Measurements from ENCODE around the gene DECR2. TPM values are rescaled to one million over a fixed set of nuclear protein-coding genes. Genes with fewer than 3 reads are reported as not detected.
A peak's percentile ranks its signal among the peaks of the same experiment; 100 is the strongest.
"Not testable (repeated sequence)": the region's sequence is repeated elsewhere in the genome, so short reads cannot be mapped to it uniquely, and the experiment has no call there.

DECR2 gene
- total RNA-seq, 1 experiment from 2014 or later = 8.1 TPM

DNA sequence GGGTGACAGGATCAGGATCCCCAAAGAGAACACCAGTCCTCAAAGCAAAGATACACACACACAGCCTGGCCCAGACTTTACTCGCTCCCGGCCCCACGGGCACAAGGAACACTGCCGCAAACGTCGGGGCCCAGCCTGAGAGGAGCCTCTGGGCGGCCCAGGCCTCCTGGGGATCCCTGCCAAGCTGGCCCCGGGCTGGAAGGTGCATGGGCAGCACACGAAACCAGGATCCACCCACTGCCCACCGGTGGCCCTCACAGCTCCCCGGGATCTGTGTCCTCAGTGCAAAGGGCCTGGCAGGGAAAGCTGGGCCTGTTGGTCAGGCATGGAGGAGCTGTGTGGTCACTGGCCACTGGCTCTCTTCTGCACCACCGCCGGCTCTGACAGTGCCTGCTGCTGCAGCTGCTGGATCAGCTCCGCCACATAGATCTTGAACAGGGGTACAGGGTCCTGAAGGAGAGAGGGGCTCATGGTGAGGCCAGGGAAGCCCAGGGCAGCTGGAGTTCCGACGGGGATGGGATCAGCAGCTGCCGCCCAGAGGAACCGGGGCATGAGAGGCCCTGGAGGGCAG is 34.3 kb upstream of the DECR2 start:
- no peak for DNase-seq (ENCODE audit: low spot score)

DNA sequence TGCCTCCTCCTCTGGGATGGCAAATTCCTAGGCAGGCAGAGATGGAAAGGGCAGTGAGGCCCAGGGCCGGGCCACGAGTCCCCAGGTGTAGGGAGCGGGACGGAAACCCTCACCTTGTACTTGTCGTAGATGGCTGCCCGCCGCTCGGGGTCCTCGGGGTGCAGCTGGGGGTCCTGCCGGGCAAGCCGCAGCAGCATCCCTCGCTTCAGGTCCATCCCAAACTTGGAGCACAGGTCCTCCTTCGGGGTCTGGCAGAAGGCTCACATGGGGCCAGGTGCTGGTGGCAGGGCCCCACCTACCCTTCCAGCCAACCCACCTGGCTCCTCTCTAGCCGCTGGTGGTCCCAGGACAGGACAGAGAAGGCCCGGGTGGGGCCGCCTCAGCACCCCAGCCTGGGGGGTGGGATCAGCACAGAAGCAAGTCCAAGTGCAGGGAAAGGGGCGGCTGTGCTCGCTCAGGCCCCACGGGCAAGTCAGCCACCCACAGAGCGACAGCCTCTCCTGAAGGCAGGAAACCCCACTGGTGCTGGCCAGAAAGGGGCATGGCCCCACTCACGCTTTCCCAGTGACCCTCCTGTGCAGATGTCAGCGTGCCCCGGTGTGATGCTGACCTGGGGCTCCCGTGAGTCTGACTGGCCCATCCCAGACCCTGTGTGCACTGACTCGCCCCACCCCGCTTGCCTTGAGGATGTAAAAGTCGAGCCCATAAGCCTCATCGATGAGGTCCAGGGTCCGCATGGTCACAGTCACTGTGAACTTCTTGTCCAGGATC is 33.1 kb upstream of the DECR2 start:
- no peak for DNase-seq (ENCODE audit: low spot score)

DNA sequence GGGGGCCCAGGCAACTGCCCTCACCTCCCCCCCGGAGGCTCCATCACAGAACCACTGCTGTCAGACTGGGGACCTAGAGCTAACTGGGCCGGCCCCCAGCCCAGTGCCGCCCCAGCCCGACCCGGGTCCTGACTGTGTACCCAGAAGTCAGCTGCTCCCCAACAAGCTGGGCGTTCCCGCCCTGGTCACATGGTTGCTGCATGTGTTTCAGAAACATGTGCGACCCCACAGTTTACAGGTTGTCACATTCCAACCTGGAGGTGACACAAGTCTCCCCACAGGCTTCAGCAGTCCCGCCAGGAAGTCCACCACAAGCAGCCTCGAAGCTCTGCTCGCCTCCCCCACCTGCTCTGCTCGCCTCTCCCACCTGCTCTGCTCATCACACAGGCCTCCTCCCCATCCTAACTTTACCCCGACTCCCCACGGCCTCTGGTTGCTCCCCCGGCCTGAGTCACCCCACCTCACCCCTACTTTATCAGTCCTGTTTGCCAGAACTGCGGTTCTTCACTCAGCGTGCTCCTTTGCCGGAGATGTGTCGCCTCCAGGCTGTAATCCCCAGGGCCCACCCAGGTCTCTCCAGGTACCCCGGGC is 32.3 kb upstream of the DECR2 start:
- DNase-seq (ENCODE audit: low spot score) = no peak

DNA sequence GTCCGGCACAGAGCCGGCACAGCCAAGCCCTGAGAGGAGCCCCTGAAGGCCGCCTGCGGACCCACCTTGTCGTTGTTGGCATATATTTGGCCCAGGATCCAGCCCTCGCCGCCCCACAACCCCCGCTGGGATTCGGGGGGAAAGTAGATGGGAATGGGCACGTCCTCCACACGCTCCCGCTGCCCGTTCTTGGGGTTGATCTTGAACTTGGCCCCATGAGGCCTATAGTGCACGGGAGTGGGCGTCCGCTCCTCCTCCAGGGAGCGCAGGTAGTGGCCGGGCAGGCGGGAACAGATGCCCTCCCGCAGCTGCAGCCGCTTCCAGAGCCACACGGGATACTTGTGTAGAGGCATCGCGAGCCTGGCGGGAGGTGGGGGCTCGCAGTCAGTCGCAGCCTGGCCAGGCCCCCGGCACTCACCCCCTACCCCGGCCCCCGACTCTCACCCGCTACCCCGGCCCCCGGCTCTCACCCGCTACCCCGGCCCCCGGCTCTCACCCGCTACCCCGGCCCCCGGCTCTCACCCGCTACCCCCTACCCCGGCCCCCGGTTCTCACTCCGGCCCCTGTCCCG is 31.7 kb upstream of the DECR2 start:
- DNase-seq (ENCODE audit: low spot score) = no peak

DNA sequence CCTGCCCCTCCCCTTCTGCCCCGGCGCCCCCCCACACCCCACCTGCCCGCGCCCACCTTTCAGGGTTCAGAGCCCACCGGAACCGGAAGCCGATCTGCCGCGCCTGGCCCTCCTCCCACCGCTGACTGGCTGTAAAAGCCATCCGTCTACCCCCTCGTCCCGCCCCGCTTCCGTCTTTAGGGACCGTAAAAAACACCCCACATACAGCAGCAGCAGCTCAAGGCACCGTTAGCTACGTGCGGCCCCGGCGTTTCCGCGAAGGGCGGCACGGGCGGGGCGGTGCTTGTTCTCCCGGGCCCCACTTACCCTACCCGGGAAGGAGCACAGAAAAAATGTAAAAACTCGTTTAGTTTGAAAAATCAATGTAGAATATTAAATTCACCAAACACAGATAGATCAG is 31.2 kb upstream of the DECR2 start, which contains the start of gene MRPL28:
TSS of gene MRPL28 (minus strand) at position 96 of the 400 bp plus-strand sequence. CDS start 320 bp downstream, outside the sequence.
- peak; percentile 87 for DNase-seq (ENCODE audit: low spot score)

DNA sequence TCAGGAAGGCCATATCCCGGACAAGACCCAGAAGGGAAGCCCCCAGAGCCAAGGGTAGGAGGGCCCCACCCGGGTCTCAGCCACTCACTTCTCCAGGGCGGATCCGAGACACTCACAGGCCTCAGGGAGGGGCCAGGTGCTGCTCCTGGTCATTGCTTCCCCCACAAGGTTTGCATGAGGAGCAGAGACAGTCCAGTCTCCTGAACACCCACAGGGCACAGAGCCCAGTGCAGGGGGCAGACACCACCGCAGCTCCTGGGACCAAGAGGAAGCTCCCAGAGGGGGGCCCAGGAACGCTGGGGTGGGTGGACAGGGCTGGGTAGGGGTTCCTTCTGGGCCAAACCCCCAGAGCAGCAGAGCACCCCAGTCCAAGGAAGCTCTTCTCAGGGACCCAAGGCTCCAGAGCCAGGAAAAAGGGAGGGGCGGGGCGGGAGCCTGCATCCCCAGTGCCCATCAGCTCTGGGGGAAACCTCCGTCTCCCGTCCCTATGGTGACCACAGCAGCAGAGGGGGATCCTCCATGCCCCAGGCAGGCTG is 30.6 kb upstream of the DECR2 start:
- no peak for DNase-seq (ENCODE audit: low spot score)

DNA sequence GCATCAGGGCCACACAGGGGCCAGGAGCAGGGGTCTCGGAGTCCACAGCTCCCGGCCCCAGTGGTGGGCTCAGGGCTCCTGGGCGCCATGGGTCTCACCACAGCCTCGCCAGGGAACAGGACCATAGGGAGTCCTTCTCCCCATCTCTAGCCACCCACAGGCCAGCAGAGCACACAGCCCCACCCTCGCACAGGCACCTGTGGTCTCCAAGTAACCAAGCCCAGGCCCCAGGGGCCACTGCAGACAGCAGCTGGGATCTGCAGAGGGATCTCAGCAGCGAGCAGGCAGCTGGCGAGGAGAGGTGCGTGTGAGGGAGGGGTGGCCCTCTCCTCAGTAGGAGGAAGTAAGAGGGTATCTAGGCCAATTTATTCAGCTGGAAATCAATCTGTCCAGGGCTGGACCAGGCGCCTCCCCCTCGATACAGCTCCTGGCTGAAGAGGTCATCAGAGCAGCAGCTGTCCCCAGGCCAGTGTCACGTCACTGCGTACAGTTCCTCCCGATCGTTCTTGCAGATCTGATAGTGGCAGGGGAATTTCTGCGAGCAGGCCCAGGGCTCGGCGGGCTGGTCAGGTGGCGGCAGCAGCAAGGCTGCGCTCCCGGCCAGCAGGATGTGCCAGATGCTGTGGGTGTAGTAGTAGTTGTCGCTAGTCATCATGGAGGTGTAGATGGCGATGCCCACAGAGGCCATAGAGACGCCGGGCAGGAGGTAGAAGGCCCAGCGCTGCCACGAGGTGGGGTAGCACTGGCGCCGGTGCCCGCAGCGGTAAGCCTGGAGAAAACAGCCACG is 30.0 kb upstream of the DECR2 start:
- no peak for DNase-seq (ENCODE audit: low spot score)

DNA sequence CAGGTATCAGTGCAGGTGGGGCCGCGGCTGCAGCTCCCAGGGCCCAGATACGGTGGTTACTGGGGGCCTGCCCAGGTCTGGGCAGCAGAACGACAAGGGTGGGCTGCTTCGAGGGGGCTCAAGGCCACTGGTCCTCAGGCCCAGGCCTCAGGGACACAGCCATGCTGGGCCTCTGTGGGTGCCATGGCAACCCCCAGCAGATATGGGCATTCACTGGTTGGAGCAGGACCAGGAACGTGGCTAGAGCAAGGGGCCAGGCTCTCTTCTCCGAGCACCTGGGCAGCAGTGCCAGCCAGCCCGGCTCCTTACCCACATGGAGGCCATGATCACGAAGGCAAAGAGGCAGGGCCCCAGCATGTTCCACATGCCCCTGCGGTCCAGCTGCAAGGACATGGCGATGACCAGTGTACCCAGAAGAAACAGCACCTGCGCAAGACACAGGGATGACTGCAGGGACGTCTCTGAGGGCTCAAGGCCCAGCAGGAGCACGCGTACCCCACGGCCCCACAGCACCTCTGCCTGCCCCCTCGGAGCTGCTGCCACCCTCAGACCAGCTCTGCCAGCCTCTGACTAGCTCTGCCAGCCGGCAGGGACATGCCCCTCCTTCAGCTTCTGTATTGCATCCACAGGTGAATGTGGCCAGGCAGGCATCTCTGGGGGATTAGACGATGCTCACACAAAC is 29.2 kb upstream of the DECR2 start:
- DNase-seq (ENCODE audit: low spot score) = no peak

DNA sequence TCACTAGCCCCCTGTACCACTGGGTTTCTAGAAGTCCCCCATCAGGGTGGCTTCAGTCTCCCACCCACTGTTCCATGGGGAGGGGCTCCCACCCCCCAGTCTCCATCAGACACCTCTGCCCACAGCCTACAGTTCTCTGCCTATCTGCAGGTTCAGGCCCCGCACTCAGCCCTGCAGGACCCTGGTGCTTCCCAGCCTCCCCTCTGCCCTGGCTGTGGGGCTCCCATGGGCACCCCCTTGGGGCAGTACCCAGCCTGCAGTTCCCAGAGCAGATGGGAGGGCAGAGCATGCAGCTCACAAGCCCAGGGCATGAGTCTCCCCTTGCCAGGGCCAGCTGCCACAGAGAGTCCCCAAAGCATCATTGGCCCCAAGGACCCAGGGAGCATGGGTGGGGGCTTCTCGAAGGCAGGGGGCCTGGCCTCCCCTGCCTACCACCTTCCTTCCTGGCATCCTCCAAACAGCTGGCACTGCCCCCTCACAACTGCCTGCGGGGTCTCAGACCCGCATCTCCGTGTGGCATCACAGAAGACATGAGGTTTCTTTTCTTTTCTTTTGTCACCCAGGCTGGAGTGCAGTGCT is 28.6 kb upstream of the DECR2 start:
- no peak for DNase-seq (ENCODE audit: low spot score)

DNA sequence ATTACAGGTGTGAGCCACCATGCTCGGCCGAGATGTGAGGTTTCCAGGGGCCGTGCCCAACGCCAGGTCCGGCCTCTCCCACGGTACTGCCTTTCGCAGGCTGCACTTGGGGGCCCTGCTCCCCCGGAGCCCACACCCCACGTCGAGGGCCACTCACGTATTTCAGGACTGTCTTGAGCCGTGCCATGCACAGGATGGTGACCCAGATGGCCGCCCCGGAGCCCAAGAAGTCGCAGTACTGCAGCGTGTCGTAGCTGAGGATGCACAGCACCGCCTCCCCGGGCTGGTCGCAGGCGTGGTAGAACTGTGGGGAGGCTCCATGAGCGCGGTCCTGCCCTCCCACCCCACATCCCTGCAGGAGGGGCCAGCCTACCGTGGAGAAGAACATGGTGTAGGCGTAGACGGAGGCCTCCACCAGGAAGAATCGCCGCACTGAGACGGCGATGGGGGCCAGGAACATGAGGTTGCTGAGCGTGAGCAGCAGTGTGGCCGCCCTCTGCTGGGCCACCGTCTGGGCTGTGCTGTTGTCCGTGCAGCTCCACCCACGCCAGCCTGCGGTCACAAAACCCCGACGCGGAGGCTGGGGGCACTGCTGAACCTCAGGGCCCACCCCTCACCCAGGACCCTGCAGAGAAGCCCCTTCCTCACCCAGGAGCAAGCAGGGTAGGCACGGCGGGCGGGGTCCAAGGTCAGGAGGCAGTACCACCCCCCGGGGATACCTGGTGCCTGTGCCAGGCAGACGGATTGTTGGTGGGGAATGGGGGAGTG is 27.7 kb upstream of the DECR2 start:
- no peak for DNase-seq (ENCODE audit: low spot score)

DNA sequence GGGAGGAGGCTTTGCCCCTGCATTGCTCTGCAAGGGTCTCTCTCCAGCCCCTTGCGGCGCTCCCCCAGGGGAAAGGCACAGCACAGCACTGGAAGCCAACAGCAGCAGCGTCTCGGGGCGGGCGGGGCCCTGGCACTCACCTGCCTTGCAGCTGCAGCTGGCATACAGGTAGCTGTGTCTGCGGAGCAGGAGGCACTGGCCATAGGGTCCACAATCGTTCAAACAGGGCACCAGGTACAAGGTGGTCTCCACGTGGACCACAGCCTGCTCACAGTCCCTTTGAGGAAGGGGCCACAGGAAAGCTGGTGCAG is 27.1 kb upstream of the DECR2 start:
- DNase-seq (ENCODE audit: low spot score) = no peak

DNA sequence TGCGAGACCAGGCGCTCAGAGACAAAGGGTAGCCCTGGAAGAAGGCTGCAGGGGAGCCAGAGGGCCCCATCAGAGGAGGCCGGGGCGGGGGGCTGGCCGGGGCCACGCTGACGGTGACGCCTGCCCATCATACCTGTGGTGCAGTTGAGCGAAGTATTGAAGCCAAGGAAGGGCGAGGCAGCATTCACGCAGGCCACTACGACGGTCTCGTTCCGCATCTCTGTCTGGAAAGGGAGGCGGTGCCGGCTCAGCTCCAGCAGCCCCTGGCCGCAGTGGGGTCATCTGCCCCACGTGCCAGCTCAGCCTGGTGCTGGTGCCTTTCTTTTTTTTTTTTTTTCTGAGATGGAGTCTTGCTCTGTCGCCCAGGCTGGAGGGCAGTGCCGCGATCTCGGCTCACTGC is 26.5 kb upstream of the DECR2 start:
- no peak for DNase-seq (ENCODE audit: low spot score)

DNA sequence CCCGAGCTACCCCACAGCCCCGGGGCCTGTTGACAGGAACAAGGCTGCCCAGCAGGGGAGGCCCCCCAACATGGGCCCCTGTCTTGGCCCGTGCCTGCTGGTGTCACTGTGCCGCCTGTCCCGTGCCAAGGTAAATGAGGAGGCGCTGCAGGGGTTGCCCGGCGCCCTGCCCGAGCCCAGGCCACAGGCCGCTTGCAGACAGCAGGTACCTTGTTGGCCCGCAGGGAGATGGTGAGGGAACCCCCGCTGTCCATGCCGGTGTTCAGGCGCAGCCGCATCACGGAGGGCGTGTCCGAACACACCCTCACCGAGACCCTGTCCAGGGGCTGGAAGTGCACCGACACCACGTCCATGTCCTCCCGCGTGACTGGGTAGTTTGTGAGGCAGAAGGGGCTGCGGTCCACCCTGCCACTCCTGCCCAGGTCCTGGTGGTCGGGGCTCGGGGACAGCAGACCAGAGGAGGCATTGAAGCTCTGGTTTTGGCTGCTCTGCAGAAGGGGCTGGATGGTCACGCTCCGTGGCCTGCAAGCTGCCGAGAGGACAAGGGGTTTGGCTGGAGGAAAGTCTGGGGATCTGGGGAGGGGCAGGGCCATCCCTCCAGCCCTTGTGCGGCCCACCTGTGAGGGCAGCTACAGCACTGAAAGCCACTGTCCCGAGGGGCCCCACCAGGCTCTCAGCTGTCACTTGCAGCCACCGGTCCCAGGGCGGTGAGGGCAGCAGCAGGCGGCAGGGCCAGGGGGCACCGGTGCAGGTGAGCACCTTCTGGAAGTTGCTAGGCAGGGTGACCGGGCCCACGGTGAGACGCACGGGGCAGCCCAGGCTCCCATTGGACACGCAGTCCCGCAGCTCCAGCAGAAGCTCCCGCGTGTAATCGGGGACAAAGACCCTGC is 25.5 kb upstream of the DECR2 start:
- no peak for DNase-seq (ENCODE audit: low spot score)

DNA sequence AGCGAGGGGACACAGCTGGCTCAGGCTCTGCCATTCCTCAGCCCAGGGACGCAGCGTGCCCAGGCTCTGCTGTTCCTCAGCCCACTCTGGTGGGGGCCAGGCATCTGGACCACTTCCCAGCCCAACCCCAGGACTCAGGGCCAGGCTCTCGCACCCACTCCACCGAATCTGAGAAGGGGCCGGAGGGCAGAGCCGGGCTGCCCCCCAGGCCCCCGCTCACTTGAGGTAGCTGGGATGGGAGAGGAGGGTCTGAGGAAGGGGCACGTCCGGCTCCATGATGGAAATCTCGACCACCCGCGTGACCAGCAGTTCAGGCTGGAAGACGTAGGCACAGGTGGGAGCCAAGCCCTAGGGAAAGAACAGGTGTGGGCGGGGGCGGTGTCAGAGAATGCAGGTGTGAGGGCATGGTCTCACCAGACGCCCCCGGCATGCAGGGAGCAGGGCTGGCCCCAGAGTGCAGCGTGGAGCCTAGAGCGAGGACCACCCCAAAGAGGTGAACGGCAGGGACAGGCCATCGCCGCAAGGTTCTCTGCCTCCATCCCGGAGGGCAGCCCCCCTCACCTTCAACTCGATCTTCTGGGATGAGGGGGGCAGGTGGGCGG is 24.8 kb upstream of the DECR2 start:
- no peak for DNase-seq (ENCODE audit: low spot score)

DNA sequence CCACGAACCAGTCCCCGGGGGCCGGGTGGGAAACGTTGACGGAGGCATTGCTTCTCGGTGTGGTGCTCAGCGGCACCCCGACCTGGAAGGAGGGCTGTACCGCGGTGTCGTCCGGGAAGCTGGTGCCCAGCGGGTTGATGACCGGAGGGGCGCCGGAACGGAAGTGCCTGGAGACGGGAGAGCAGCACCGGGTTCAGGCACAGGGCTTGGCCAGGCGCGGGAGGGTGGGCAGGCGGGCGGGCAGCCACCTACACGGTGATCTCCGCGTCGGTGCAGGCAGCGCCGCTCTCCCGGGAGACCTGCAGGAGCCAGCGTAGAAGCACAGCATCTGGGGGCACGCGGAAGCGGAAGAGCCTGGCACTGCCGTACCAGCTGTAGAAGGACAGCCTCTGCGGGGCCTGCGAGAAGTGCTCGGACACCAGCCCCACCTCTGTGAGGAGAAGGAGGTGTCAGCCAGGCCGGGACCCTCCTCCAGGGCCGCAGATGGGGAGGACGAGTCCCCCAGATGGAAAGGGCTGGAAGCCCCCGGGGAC is 24.2 kb upstream of the DECR2 start:
- no peak for DNase-seq (ENCODE audit: low spot score)

DNA sequence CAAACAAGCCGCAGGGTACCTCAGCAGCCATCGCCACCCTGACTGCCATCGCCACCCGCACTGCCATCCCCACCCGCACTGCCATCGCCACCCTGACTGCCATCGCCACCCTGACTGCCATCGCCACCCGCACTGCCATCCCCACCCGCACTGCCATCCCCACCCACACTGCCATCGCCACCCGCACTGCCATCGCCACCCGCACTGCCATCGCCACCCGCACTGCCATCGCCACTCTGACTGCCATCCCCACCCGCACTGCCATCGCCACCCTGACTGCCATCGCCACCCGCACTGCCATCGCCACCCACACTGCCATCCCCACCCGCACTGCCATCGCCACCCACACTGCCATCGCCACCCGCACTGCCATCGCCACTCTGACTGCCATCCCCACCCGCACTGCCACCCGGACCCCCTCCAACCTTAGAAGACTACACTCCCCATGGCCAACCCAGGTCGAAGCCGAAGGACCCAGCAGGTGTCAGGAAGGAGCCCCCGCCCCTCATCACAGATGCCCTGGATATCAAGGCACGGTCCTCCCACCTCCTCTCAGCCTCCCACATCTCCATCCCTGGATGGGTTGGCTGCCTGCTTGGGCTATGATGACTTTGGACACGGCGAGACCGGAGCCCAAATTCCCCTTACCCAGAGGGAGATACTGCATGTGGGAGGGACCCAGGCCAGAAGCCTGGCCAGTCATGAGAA is 23.4 kb upstream of the DECR2 start:
- not testable (repeated sequence) for DNase-seq (ENCODE audit: low spot score)

DNA sequence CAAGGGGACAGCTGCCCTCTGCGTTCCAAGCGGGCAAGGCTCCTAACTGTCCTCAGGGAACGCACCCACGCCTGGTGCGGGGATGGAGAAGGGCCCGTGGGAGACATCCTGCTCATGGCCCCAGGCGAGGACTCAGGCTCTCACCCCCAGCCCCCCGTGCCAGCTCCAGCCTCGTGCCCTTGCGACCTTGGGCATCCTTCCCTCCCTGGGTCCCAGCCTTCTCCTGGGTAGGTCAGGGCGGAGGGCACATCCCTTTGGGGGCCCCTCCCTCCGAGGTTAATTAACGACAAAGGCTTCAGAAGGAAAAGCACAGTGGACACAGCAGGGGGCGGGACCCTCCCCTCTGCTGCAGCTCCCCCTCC is 22.9 kb upstream of the DECR2 start:
- no peak for DNase-seq (ENCODE audit: low spot score)
